Measurements from ENCODE around the gene PEX6.
"Not testable (repeated sequence)": the region's sequence is repeated elsewhere in the genome, so short reads cannot be mapped to it uniquely, and the experiment has no call there.

The PEX6 gene

GRCh38 chr6:42947950-42948349 is 31.0 kb downstream of the PEX6 start:
- no peaks in the 10 kb centered on the region for H3K27me3 Mint-ChIP-seq

GRCh38 chr6:42942444-42942843 is 36.5 kb downstream of the PEX6 start:
- H3K4me1 Mint-ChIP-seq (ENCODE audit: low read depth) = peaks cover 17% of the 10 kb centered on the region
- peaks cover 98% of the 10 kb centered on the region for H3K36me3 Mint-ChIP-seq (ENCODE audit: low read depth)
- intact Hi-C loops (cut with micrococcal nuclease) = no loop called here
- no peak overlapping the region for H3K27ac Mint-ChIP-seq
- no peaks in the 10 kb centered on the region for H3K27me3 Mint-ChIP-seq
- no peak overlapping the region for H3K4me3 Mint-ChIP-seq
- no peaks in the 10 kb centered on the region for H3K9me3 Mint-ChIP-seq

More at GRCh38 chr6:42947950-42948349, 31.0 kb downstream of the PEX6 start:
- Mint-ChIP-seq H3K9me3 (no peaks in the 10 kb centered on the region), H3K27ac (no peak overlapping the region), H3K4me3 (no peak overlapping the region), H3K36me3 (ENCODE audit: low read depth) (peaks cover 62% of the 10 kb centered on the region), H3K4me1 (ENCODE audit: low read depth) (no peaks in the 10 kb centered on the region)
- intact Hi-C loops (cut with micrococcal nuclease) = no loop called here

- H3K4me1 Mint-ChIP-seq (ENCODE audit: low read depth) = peaks cover 17% of the 10 kb centered on the region
- intact Hi-C loops (cut with micrococcal nuclease); H3K4me3 Mint-ChIP-seq; H3K27ac Mint-ChIP-seq; H3K27me3 Mint-ChIP-seq; H3K9me3 Mint-ChIP-seq: not testable (repeated sequence)
- peaks cover 98% of the 10 kb centered on the region for H3K36me3 Mint-ChIP-seq (ENCODE audit: low read depth)
Observed at GRCh38 chr6:42941356-42941755, 37.6 kb downstream of the PEX6 start.

- H3K4me1 Mint-ChIP-seq (ENCODE audit: low read depth) = peaks cover 19% of the 10 kb centered on the region
- H3K36me3 Mint-ChIP-seq (ENCODE audit: low read depth) = peaks cover 100% of the 10 kb centered on the region
- no peak overlapping the region for H3K27ac Mint-ChIP-seq
- no peaks in the 10 kb centered on the region for H3K27me3 Mint-ChIP-seq
- intact Hi-C loops (cut with micrococcal nuclease) = no loop called here
- no peaks in the 10 kb centered on the region for H3K9me3 Mint-ChIP-seq
- no peak overlapping the region for H3K4me3 Mint-ChIP-seq
Observed at GRCh38 chr6:42940493-42941045, 38.4 kb downstream of the PEX6 start.

- intact Hi-C loops (cut with micrococcal nuclease) = no loop called here
Observed at GRCh38 chr6:42939810-42940167, 39.2 kb downstream of the PEX6 start.

GRCh38 chr6:42938987-42939809 is 39.8 kb downstream of the PEX6 start:
- H3K4me1 Mint-ChIP-seq (ENCODE audit: low read depth) = peaks cover 28% of the 10 kb centered on the region
- peaks cover 100% of the 10 kb centered on the region for H3K36me3 Mint-ChIP-seq (ENCODE audit: low read depth)
- H3K27me3 Mint-ChIP-seq = no peaks in the 10 kb centered on the region
- no peak overlapping the region for H3K4me3 Mint-ChIP-seq
- intact Hi-C loops (cut with micrococcal nuclease) = no loop called here
- H3K9me3 Mint-ChIP-seq = no peaks in the 10 kb centered on the region
- H3K27ac Mint-ChIP-seq = no peak overlapping the region

More at GRCh38 chr6:42939810-42940167, 39.2 kb downstream of the PEX6 start:
- no peak overlapping the region for H3K27ac Mint-ChIP-seq
- no peak overlapping the region for H3K4me3 Mint-ChIP-seq
- no peaks in the 10 kb centered on the region for H3K9me3 Mint-ChIP-seq
- H3K4me1 Mint-ChIP-seq (ENCODE audit: low read depth) = peaks cover 24% of the 10 kb centered on the region
- H3K36me3 Mint-ChIP-seq (ENCODE audit: low read depth) = peaks cover 100% of the 10 kb centered on the region
- no peaks in the 10 kb centered on the region for H3K27me3 Mint-ChIP-seq

- peaks cover 100% of the 10 kb centered on the region for H3K36me3 Mint-ChIP-seq (ENCODE audit: low read depth)
- H3K9me3 Mint-ChIP-seq = no peaks in the 10 kb centered on the region
- no peaks in the 10 kb centered on the region for H3K27me3 Mint-ChIP-seq
- H3K27ac Mint-ChIP-seq = no peak overlapping the region
- intact Hi-C loops (cut with micrococcal nuclease) = no loop called here
- peaks cover 36% of the 10 kb centered on the region for H3K4me1 Mint-ChIP-seq (ENCODE audit: low read depth)
- H3K4me3 Mint-ChIP-seq = no peak overlapping the region
Observed at GRCh38 chr6:42938428-42938796, 40.6 kb downstream of the PEX6 start.

GRCh38 chr6:42937548-42938427 is 41.2 kb downstream of the PEX6 start:
- Mint-ChIP-seq H3K27ac (no peak overlapping the region), H3K4me3 (no peak overlapping the region), H3K27me3 (no peaks in the 10 kb centered on the region), H3K4me1 (ENCODE audit: low read depth) (peaks cover 42% of the 10 kb centered on the region), H3K9me3 (no peaks in the 10 kb centered on the region), H3K36me3 (ENCODE audit: low read depth) (peaks cover 100% of the 10 kb centered on the region)
- intact Hi-C loops (cut with micrococcal nuclease) = no loop called here

GRCh38 chr6:42936398-42936797 is 42.6 kb downstream of the PEX6 start:
- intact Hi-C loops (cut with micrococcal nuclease) = no loop called here
- Mint-ChIP-seq H3K4me3 (no peak overlapping the region), H3K27me3 (no peaks in the 10 kb centered on the region), H3K4me1 (ENCODE audit: low read depth) (peaks cover 54% of the 10 kb centered on the region), H3K9me3 (no peaks in the 10 kb centered on the region), H3K36me3 (ENCODE audit: low read depth) (peaks cover 100% of the 10 kb centered on the region), H3K27ac (no peak overlapping the region)

GRCh38 chr6:42935322-42935721 is 43.7 kb downstream of the PEX6 start:
- H3K9me3 Mint-ChIP-seq = no peaks in the 10 kb centered on the region
- H3K4me1 Mint-ChIP-seq (ENCODE audit: low read depth) = peaks cover 65% of the 10 kb centered on the region
- no peak overlapping the region for H3K27ac Mint-ChIP-seq
- H3K36me3 Mint-ChIP-seq (ENCODE audit: low read depth) = peaks cover 96% of the 10 kb centered on the region
- intact Hi-C loops (cut with micrococcal nuclease) = no loop called here
- H3K27me3 Mint-ChIP-seq = no peaks in the 10 kb centered on the region
- H3K4me3 Mint-ChIP-seq = no peak overlapping the region

- H3K36me3 Mint-ChIP-seq (ENCODE audit: low read depth) = peaks cover 86% of the 10 kb centered on the region
- intact Hi-C loops (cut with micrococcal nuclease) = loop anchor here (5.0 kb wide), 1 partner anchor 49 kb away; the partner anchor contains the start of gene PPP2R5D
- peak overlapping the region; percentile 30 for H3K4me3 Mint-ChIP-seq
- H3K9me3 Mint-ChIP-seq = no peaks in the 10 kb centered on the region
- H3K27ac Mint-ChIP-seq = no peak overlapping the region
- peaks cover 68% of the 10 kb centered on the region for H3K4me1 Mint-ChIP-seq (ENCODE audit: low read depth)
- H3K27me3 Mint-ChIP-seq = no peaks in the 10 kb centered on the region
Observed at GRCh38 chr6:42933205-42933604, 45.8 kb downstream of the PEX6 start.

GRCh38 chr6:42932412-42932811 is 46.6 kb downstream of the PEX6 start:
- H3K36me3 Mint-ChIP-seq (ENCODE audit: low read depth) = peaks cover 78% of the 10 kb centered on the region
- no peaks in the 10 kb centered on the region for H3K27me3 Mint-ChIP-seq
- H3K9me3 Mint-ChIP-seq = no peaks in the 10 kb centered on the region
- H3K4me3 Mint-ChIP-seq = peak overlapping the region; percentile 49
- peak overlapping the region; percentile 4 for H3K27ac Mint-ChIP-seq
- intact Hi-C loops (cut with micrococcal nuclease) = loop anchor here (5.0 kb wide), 1 partner anchor 50 kb away; the partner anchor contains the start of gene PPP2R5D
- H3K4me1 Mint-ChIP-seq (ENCODE audit: low read depth) = peaks cover 64% of the 10 kb centered on the region

- H3K27me3 Mint-ChIP-seq = no peaks in the 10 kb centered on the region
- peak overlapping the region; percentile 96 for H3K4me3 Mint-ChIP-seq
- intact Hi-C loops (cut with micrococcal nuclease) = loop anchor here (5.0 kb wide), 1 partner anchor 52 kb away; the partner anchor contains the start of gene PPP2R5D
- H3K27ac Mint-ChIP-seq = peak overlapping the region; percentile 98
- H3K4me1 Mint-ChIP-seq (ENCODE audit: low read depth) = peaks cover 79% of the 10 kb centered on the region
- no peaks in the 10 kb centered on the region for H3K9me3 Mint-ChIP-seq
- H3K36me3 Mint-ChIP-seq (ENCODE audit: low read depth) = peaks cover 53% of the 10 kb centered on the region
Observed at GRCh38 chr6:42929821-42930360, 49.1 kb downstream of the PEX6 start.

All from dendritic cell treated with granulocyte-macrophage colony-stimulating factor and Interleukin-4, amounts not matched to agents 40 ng/mL and 50 ng/mL, for 4 days (primary cell).